HEK293 (cell line): ENCODE results near the gene RBMS3.

Experiments used
- ZBTB17 ChIP-seq: fragments of 450-650 bp; formaldehyde crosslinking; IDR thresholded peaks from 2 replicates; pipeline ENCODE4 v1.5.1; 2016; ENCODE audit warnings: missing biosample characterization, missing genetic modification characterization
- ZNF324 ChIP-seq: fragments of 450-650 bp; formaldehyde crosslinking; IDR thresholded peaks from 2 replicates; pipeline ENCODE4 v1.5.1; 2016; ENCODE audit warnings: missing biosample characterization, missing genetic modification characterization

DNA sequence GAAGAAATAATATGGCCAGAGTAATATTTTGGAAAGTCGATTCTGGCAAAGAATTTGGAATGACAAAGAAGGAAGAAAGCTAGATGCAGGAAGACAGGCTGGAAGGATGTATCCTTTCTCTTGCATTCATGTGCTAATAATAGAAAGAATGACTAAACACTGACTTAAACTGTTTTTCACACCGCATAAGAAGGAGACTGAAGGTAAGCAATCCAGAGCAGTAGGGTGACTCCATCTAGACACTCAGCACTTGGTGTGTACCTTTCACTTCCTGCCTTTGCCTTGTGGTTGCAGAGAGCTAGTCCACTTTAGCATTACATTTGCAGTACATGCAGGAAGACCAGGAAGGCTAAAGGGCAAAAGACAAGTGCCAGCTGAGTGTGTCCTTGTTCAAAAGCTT lies 234.6 kb downstream of the RBMS3 start:
- TF ChIP-seq ZNF324 (tag by site-specific recombination): no peak
- TF ChIP-seq ZBTB17 (tag by site-specific recombination): no peak
